ENCODE measurements around the gene ZFPM1. TPM values are rescaled to one million over a fixed set of nuclear protein-coding genes. Genes with fewer than 3 reads are reported as not detected.

The ZFPM1 gene
- total RNA-seq, 1 experiment from 2014 or later, result 14.6 TPM

- H4K20me1 ChIP-seq (ENCODE audit: insufficient read depth), result no peaks in the 10 kb centered on the region
- ChIA-PET POLR2A (no interaction called here), RAD21 (ENCODE audit: low non-redundant PET in 1 of 2, low total read pairs in 2 of 2, uncharacterized antibody in 2 of 2, unreplicated experiment in 2 of 2) (no interaction called here), CTCF (no interaction called here)
- no peaks in the 10 kb centered on the region for H3K27me3 ChIP-seq (ENCODE audit: insufficient read depth, low read length)
- no peaks in the 10 kb centered on the region for H3K9me3 ChIP-seq (ENCODE audit: control insufficient read depth in 1 of 2, insufficient read depth in 1 of 2, low read depth in 1 of 2, low read length in 2 of 2)
- H3K27ac ChIP-seq (ENCODE audit: low read depth, low read length), result no peak overlapping the region
- H3K9me2 ChIP-seq (ENCODE audit: insufficient read depth), result no peaks in the 10 kb centered on the region
- H3K9ac ChIP-seq (ENCODE audit: low read length), result no peak overlapping the region
- intact Hi-C loops (cut with micrococcal nuclease), result no loop called here
- ATAC-seq, result no peak
- no peaks in the 10 kb centered on the region for H3K79me2 ChIP-seq (ENCODE audit: insufficient read depth, low read length)
- DNase-seq (ENCODE audit: low read depth, low spot score), result no peak
- BruUV-seq (replicated peaks), result no TSS peak
- no peak overlapping the region for H2AFZ ChIP-seq (ENCODE audit: low read depth, low read length, poor library complexity, severe bottlenecking)
- TF ChIP-seq JUND (IDR thresholded peaks at IDR 0.05), result no peak
- no peak for TF ChIP-seq EGR1 (IDR thresholded peaks at IDR 0.05; ENCODE audit: low read depth)
- no peak for TF ChIP-seq CEBPB (IDR thresholded peaks at IDR 0.05; ENCODE audit: low read depth)
- no peaks in the 10 kb centered on the region for H3K36me3 ChIP-seq (ENCODE audit: control insufficient read depth in 1 of 2, insufficient read depth in 2 of 2, low read length in 2 of 2)
- no peak overlapping the region for H3K4me3 ChIP-seq (replicated peaks in 1 of 2; ENCODE audit: low read depth in 1 of 2, low read length in 2 of 2)
- H3K4me2 ChIP-seq (ENCODE audit: low read length), result no peak overlapping the region
- H3K4me1 ChIP-seq (ENCODE audit: control insufficient read depth in 1 of 2, insufficient read depth in 2 of 2, low read length in 2 of 2), result no peaks in the 10 kb centered on the region
Measured at GRCh38 chr16:88427376-88427775, 25.7 kb upstream of the ZFPM1 start.

GRCh38 chr16:88428156-88428555 lies 24.9 kb upstream of the ZFPM1 start:
- Histone ChIP-seq H4K20me1 (ENCODE audit: insufficient read depth) (no peaks in the 10 kb centered on the region), H3K9me3 (ENCODE audit: control insufficient read depth in 1 of 2, insufficient read depth in 1 of 2, low read depth in 1 of 2, low read length in 2 of 2) (no peaks in the 10 kb centered on the region), H3K9me2 (ENCODE audit: insufficient read depth) (no peaks in the 10 kb centered on the region), H3K27ac (ENCODE audit: low read depth, low read length) (no peak overlapping the region), H3K79me2 (ENCODE audit: insufficient read depth, low read length) (no peaks in the 10 kb centered on the region), H3K4me2 (ENCODE audit: low read length) (no peak overlapping the region), H2AFZ (ENCODE audit: low read depth, low read length, poor library complexity, severe bottlenecking) (no peak overlapping the region), H3K27me3 (ENCODE audit: insufficient read depth, low read length) (no peaks in the 10 kb centered on the region), H3K4me3 (replicated peaks in 1 of 2; ENCODE audit: low read depth in 1 of 2, low read length in 2 of 2) (no peak overlapping the region), H3K9ac (ENCODE audit: low read length) (no peak overlapping the region), H3K4me1 (ENCODE audit: control insufficient read depth in 1 of 2, insufficient read depth in 2 of 2, low read length in 2 of 2) (no peaks in the 10 kb centered on the region), H3K36me3 (ENCODE audit: control insufficient read depth in 1 of 2, insufficient read depth in 2 of 2, low read length in 2 of 2) (no peaks in the 10 kb centered on the region)
- ATAC-seq (no peak), DNase-seq (ENCODE audit: low read depth, low spot score) (no peak)
- POLR2A ChIA-PET, result no interaction called here
- TF ChIP-seq SRF (IDR thresholded peaks at IDR 0.05; ENCODE audit: low read depth) (no peak), CTCF (IDR thresholded peaks at IDR 0.05 in 2 of 3, conservative IDR thresholded peaks at IDR 0.05 in 1 of 3; ENCODE audit: borderline replicate concordance in 1 of 3, insufficient read depth in 1 of 3, low read depth in 2 of 3, low read length in 2 of 3) (no peak), POLR2AphosphoS5 (IDR thresholded peaks at IDR 0.05; ENCODE audit: low read depth, low read length) (no peak), RAD21 (IDR thresholded peaks at IDR 0.05; ENCODE audit: low read depth) (no peak), CBX3 (IDR thresholded peaks at IDR 0.05; ENCODE audit: low read depth) (no peak), ZNF274 (IDR thresholded peaks at IDR 0.05; ENCODE audit: low read depth, low read length) (no peak), ZBTB33 (IDR thresholded peaks at IDR 0.05; ENCODE audit: extremely low read depth, insufficient replicate concordance, low read length) (no peak), ZFX (IDR thresholded peaks at IDR 0.05) (no peak), EZH2phosphoT487 (IDR thresholded peaks at IDR 0.05; ENCODE audit: borderline replicate concordance) (no peak), EZH2 (IDR thresholded peaks at IDR 0.05) (no peak), ELF1 (IDR thresholded peaks at IDR 0.05; ENCODE audit: borderline replicate concordance, low read depth) (no peak), SIN3A (IDR thresholded peaks at IDR 0.05; ENCODE audit: low read depth) (no peak), TCF7L2 (IDR thresholded peaks at IDR 0.05; ENCODE audit: borderline replicate concordance, extremely low read depth, insufficient read depth, insufficient read length) (no peak), POLR2A (IDR thresholded peaks at IDR 0.05; ENCODE audit: borderline replicate concordance, extremely low read depth, insufficient read depth, insufficient read length) (no peak), YY1 (IDR thresholded peaks at IDR 0.05; ENCODE audit: extremely low read depth, insufficient replicate concordance, low read depth, low read length) (no peak), ATF3 (IDR thresholded peaks at IDR 0.05) (no peak)
- intact Hi-C loops (cut with micrococcal nuclease), result no loop called here
- BruUV-seq (replicated peaks), result no TSS peak
- CTCF ChIA-PET, result no interaction called here
- RAD21 ChIA-PET (ENCODE audit: low non-redundant PET in 1 of 2, low total read pairs in 2 of 2, uncharacterized antibody in 2 of 2, unreplicated experiment in 2 of 2), result no interaction called here

Measured in HCT116 (cell line).